HG03354 (cell line): Measurements from ENCODE around the gene ANTXRL.
"Not testable (repeated sequence)": the region's sequence is repeated elsewhere in the genome, so short reads cannot be mapped to it uniquely, and the experiment has no call there.

Source experiments
- ATAC-seq: cut with Tn5 transposase; IDR thresholded peaks from one replicate; pipeline ENCODE4 v1.9.1; 2021; ENCODE audit warnings: mild to moderate bottlenecking; ENCODE audit not compliant: unreplicated experiment, poor library complexity, severe bottlenecking

ANTXRL gene

DNA sequence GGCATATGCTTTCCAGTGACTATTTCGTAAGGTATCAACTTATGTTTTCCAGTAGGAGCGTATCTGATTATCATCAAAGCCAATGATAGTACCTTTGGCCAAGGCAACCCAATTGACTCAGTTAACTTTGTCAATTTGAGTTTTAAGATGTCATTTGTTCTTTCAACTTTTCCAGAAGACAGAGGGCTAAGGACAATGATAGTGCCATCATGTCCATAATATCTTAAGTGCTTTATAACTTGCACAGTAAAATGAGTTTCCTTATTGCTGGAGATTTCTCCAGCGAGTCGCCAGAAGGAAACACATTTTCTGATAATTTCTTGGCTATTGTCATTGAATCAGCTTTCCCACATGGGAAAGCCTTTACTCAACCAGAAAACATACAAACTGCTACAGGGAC lies 35.0 kb downstream of the ANTXRL start:
- ATAC-seq: no peak

DNA sequence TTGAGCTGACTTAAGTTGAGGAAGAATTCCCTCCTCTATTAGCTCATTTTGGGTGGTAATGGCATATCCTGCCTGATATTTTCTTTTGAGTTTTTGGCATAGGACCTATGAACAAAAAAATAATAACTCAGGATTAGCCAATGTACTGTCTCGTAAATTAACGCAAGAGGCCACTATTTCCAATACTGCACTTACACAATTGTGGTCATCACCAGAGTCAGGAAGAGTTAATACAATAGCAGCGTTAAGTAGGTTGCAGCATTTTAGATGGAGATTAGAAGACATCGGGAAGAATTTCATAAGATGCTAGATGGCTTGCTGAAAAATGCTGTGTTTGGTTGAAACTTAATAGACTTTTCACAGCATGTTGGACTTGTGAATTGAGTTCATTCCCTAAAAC lies 36.4 kb downstream of the ANTXRL start:
- ATAC-seq: no peak

DNA sequence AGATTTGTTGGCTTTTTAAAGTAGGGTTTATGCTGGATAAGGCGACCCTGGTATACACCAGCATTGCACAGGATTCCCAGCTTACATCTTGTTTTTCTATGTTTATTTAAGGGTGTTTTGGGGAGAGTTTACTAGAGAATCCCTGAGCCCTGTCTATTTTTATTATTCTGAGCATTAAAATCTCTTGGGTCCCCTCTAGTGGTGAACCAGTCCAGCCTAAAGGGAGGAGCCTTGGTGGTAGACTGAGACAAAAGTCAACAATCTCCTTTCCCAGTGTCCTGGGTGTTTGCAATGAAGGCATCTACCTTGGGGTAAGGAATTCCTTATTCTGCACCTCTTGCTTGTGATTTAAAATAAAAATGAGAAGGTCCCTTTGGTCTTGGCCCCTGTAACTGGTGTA lies 38.2 kb downstream of the ANTXRL start:
- no peak for ATAC-seq

DNA sequence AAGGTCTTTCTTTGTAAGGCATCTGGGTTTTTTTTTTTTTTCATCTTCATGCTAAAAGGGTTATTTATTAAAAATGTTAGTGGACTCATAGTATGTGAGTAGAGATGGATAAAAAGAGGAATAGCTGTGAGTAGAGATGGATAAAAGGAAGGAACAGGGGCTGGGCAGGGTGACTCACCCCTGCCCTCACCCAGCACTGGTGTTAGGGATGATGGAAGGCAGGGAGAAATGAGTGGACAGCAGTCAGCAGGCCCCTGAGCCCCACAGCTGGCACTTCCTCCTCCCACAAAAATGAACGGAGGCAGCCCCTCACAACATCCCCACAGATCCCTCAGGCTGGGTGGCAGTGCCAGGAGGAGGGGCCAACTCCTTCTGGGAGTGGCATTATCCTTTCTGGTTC lies 39.3 kb downstream of the ANTXRL start:
- ATAC-seq: no peak

DNA sequence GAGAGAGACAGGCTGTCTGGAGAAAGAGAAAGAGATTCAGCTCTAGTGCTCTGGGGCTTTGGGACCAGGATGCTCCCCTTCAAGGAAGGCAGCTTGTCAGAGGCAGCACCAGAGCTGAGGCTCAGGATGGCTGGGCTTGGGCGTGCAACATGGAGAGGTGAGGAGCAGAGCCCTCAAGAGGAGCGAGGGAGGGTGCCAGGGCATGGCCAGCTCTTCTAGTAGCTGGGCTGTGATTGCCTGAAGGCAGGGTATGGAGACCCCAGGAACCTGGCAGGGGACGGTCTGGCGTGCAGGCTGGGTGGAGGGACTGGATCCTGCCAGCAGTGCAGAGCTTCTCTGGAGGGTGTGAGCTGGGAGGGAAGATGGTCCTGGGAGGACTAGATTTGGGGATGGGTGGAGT lies 40.2 kb downstream of the ANTXRL start:
- ATAC-seq: no peak

DNA sequence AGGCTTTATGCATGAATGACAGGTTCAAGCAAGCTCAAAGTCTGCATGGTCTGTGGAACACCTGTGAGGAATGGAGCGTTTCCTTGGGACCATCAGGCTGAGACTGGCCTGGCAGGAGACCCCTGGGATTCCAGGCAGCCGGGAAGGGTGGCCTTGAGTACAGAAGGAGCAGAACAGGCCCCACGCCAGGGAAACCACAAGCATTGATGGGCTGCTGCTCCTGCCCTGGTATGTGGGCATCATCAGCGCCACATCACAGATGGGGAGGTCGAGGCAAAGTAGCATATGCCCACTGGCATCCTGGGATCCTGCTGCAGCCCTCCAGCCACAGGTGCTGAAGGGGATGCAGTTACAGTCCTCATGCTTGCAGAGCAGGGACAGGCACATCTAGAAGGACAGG lies 40.9 kb downstream of the ANTXRL start:
- no peak for ATAC-seq

DNA sequence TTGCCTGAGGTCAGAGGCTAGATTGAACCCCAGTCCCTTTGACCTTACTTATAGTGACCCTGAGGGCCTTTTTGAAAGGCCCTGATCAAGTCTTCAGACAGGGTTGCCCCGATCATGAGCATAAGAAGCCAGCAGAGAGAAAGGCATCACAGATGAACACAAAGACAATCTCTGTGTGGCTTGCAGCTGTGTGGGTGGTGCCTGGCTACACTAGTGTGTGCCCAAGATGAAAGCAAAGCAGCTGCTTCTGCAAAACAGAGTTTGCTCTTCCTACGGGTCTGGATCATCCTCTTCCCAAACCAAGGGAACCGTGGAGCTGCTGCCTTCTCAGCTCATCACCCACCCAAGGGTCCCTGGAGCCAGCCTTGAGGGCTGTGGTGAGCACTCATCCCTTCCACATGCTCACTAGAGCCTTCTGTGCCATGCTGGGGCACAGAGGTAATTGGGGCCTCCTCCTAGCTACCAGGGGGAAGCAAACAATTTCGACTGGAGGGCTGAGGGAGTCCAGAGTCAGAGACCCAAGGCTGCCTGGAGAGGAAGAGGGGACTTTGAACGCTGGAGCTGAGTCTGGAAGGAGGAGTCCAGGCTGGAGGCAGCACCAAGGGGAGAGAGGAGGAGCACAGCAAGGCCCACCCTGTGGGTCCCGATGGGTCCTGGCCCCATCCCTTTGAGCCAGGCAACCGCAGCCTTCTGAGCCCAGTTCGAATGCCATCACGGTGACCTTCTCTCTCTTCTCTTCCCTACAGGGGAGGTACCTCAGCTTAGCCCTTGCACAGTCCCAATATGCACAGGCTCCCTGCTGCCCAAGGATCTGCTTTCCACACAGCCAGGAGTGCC lies 42.3 kb downstream of the ANTXRL start:
- no peak for ATAC-seq

DNA sequence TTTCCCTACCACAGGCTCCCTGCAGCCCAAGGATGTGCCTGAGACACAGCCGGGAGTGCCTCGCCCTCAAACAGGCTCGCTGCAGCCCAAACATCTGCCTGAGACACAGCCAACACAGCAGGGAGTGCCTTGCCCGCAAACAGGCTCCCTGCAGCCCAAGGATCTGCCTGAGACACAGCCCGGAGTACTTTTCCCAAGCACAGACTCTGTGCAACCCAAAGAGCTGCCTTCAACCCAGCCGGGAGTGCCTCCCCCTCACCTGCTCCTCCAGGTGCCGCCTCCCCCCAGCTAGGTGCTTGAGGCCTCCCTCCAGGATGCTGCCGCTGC lies 42.9 kb downstream of the ANTXRL start:
- no peak for ATAC-seq

DNA sequence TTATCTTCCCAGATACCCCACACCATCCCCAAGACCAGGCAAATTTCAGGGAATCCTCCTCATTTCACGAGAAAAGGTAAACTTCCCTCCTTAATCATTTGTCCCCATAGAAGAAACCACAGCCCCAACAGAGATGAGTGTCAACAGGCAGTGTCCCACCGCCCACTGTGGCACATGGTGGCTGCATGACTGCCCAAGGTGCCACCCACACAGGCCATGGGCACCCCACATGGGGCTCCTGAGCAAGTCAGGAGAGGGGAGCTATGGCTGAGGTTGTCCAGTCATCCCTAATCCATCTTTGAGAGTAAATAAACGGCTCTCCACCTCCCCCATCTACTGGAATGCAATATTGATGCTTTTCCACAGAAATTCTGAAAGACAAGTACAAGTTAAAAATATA lies 44.1 kb downstream of the ANTXRL start:
- ATAC-seq: no peak

DNA sequence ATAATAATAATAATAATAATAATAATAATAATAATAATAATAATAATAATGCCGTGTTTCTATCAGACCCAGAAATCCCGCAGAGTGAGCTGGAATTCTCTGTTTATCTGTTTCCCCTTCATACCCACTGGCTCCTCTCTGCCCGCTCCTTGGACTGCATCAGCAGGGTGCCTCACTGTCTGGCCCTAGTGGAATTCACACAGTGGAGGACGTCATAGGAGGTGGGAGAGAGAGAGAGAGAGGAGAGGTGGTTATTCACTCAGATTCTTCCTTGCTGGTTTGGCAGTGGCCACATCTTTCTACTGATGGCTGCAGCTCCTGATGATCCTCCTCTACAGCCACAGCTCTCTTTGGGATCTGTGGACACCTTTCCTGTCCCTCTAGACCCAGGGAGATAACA lies 78.7 kb downstream of the ANTXRL start:
- ATAC-seq: not testable (repeated sequence)

DNA sequence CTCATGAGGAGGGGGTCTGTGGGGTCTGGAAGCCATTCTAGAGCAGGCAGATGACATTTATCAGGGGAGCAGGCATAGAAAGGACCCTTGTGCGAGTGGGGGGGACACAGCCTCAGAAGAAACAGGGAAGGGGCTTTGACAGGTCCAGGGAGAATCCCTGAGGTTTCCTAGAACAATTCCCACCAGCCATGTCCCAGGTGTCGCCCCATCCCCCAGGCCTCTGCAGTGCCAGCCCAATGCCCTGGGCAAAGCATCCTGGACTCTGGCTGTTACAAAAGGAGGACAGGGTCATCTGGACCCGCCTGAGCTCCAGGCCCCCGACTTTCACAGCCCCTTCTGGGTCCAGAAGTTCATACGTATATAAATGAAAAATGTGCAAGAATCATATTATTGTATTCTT lies 80.4 kb downstream of the ANTXRL start:
- not testable (repeated sequence) for ATAC-seq

DNA sequence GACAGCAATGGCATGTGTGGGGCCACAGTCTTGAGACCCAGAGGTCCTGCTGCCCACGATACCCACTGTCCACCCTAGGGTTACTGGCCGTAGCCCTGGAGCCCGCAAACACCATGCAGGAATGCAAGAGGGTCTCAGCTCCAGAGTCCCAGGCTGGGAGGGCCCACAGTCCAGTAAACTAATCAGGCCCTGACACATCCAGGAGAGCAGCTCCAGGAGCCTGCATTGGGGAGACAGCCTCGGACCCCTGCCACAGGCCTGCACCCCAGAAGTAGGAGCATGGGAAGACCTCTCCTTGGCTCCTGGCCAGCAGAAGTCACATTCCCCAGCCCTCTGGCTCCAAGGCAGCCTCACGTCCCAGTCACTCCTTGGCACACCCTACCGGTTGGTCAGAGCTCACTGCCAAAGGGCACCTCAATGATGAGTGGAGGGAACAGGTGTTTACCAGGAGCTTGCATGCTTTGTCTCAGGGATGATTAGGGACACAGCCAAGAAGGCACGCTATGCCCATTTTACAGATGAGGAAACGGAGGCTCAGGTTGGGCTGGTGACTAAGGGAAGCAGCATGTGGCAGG lies 81.0 kb downstream of the ANTXRL start:
- not testable (repeated sequence) for ATAC-seq

DNA sequence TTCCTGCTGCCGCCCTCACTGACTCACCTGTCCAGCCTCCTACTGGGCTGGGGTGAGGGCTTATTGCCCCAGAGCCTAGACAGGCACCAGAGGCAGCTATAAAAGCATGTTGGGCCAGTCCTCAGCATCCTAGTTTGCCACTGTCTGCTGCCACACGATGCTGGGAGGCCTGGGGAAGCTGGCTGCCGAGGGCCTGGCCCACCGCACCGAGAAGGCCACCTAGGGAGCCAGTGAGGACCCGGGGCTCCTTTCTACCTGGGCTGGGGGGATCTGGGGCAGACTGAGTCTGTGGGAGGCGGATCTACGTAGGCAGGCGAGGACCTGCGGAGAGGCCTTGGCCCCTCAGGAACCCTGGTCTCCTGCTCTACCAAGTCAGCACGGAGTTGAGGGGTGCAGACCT lies 82.2 kb downstream of the ANTXRL start:
- ATAC-seq: not testable (repeated sequence)

DNA sequence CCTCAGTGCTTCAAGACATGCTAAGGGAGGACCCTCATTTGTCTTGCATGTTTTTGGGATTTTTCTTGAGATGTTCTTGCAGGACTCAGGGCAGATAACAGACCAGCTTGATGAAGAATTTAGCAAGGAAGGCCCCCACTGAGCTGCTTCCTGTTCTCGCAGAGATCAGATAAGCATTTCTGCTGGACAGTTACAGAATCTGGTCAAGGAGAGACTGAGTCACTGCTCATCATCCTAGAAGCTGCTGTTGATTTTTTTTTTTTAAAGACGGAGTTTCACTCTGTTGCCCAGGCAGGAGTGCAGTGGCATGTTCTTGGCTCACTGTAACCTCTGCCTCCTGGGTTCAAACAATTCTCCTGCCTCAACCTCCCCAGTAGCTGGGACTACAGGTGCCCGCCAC lies 87.6 kb downstream of the ANTXRL start:
- not testable (repeated sequence) for ATAC-seq

DNA sequence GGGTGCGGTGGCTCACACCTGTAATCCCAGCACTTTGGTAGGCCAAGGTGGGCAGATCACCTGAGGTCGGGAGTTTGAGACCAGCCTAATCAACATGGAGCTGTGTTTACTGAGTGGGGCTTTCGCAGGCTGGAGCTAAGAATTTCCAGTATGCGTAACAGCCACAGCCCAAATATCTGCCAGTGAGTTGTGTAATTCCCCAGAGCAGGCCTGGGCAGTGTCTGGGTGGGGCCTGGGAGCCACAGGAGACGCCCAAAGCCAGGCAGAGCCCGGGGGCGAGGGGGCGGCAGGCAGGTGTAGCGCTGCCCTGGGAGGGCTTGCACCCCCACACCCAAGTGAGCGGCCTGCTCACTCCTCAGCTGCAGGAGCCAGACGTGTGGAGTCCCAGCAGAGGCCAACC lies 88.6 kb downstream of the ANTXRL start, which contains the start of gene ANXA8L1:
Gene ANXA8L1 (plus strand): TSS at position 371 of the 400 bp plus-strand sequence. CDS start 76 bp downstream, outside the sequence.
- ATAC-seq: not testable (repeated sequence)

DNA sequence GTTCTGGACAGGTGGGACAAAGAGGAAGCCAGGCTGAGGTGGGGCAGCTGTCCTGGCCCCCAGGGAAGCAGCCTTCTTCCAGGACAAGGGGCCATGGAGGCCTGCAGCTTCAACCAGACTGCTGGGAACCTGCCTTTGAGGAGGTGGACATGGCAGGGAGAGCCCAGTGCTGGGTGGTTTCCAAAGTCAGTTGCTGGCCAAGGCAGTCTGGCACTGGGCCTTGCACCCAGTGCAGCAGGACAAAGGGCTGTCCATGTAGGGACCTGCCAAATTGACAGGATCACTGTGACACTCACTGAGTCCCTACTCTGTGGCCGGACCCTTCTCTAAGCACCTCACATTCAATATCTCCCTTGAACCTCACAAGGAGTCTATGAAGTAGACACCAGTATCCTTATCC lies 90.2 kb downstream of the ANTXRL start:
- not testable (repeated sequence) for ATAC-seq

DNA sequence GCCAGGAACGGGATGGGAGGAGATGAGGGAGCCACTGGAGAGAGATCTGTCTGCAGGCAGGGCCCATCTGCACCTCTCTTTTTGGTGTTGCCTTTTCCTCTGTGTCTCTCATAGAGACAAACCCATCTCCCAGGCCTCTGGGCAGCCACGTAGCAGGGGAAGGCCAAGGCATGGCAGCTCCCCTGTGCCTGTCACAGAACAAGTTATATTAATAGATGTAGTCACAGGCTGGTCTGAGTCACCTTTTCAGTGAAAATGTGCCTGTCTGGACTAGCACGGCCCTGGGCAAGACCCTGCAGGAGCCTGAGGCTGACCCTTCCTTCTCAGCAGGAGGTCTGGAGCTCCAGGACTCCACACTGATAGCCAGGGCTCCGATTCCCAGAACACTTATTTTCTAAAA lies 90.9 kb downstream of the ANTXRL start:
- not testable (repeated sequence) for ATAC-seq

DNA sequence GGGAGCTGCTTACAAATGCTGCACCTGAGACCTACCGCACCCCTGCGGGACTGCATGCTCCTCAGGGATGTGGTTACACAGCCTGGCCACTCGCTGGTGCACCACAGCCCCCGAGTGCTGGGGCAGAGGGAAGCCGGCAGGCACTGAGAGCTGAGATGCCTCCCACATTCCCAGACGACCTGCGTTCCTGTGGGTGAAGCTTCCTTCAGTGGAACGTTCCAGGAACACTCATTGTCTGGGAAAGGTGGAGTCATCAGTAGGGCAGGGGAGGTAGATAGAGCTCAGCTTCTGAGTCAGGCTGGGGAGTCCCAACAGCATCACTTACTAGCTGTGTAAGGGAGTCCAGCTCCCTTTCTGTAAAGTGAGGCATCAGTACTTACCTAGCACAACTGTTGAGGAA lies 91.3 kb downstream of the ANTXRL start:
- not testable (repeated sequence) for ATAC-seq

DNA sequence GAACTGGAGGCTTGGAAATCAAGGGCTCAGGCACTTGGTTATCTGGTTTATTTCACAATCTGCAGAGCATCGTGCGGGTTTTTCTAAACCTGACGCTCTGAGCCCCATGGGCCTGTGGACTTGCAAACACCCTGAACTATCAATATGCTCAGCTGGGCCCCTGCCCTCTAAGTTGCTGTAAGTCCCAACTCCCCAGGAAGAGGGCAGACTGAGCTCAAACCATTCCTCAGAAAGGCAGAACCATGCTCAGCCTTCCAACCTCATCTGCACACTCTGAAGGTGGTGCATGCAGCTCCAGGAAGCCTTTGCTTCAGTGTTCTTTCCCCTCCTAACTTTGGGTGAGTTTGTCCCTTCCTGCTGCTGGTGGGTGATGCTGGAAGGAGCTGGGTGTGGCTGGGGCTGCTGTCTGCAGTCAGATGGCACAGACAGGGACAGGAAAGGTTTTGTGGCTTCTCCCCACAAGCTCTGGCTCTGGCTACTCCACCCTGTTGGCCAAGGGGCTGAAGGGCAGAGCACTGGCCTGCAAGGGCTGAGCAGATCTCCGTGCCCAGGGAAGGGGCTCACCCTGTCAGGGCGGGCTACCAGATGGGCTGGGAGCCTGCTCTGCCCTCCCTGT lies 92.5 kb downstream of the ANTXRL start:
- ATAC-seq: not testable (repeated sequence)
